Peyer's patch (tissue), 4 donors: ENCODE data around the gene IGFL3. TPM values are rescaled to one million over a fixed set of nuclear protein-coding genes. Genes with fewer than 3 reads are reported as not detected.

Experiments
- DNase-seq, 3 donors: peaks; one replicate each; pipeline ENCODE4 v3.0.0-alpha.2; 2017 to 2019
- H3K27ac ChIP-seq, 4 donors: fragments of 200-600 bp; sonication (generic); one replicate each; pipeline ENCODE4 v1.5.1; 2016 to 2019
- H3K27me3 ChIP-seq, 2 donors: fragments of 200-600 bp; sonication (generic); one replicate each; pipeline ENCODE4 v1.5.1; 2019
- H3K36me3 ChIP-seq, 3 donors: fragments of 200-600 bp; sonication (generic); one replicate each; pipeline ENCODE4 v1.5.1; 2016 to 2019
- H3K4me1 ChIP-seq, 4 donors: fragments of 200-600 bp; sonication (generic); one replicate each; pipeline ENCODE4 v1.5.1; 2016 to 2019
- H3K4me3 ChIP-seq, 4 donors: fragments of 200-600 bp; sonication (generic); 1 replicate in 3 of 4; 2 replicates in 1 of 4; pipeline ENCODE4 v1.5.1; 2016 to 2019; ENCODE audit warnings: mild to moderate bottlenecking in 1 of 4
- H3K9me3 ChIP-seq, 4 donors: fragments of 200-600 bp; sonication (generic); one replicate each; pipeline ENCODE4 v1.5.1; 2016 to 2019; ENCODE audit warnings: mild to moderate bottlenecking in 1 of 4
- POLR2A ChIP-seq, 2 donors: fragments of 450-650 bp; IDR thresholded peaks; one replicate each; pipeline ENCODE4 v1.5.1; 2017; ENCODE audit warnings: antibody characterized with exemption in 2 of 2, mild to moderate bottlenecking in 2 of 2, moderate library complexity in 2 of 2
- total RNA-seq, 4 donors: library from RNA; depleted of rRNA; stranded (reverse); fragments of >200 nt; gene quantifications; one replicate each; pipeline ENCODE4 v1.1.0, GENCODE V29; 2016
- TF ChIP-seq, protein P1 (sequence below), 6 experiments: fragments of 450-650 bp in 4 of 6; fragments of 200-600 bp in 2 of 6; sonication (generic) in 1 of 6; IDR thresholded peaks; one replicate each; pipeline ENCODE4 v1.5.1; 2017 to 2019; ENCODE audit warnings: antibody characterized with exemption in 6 of 6, mild to moderate bottlenecking in 3 of 6, moderate library complexity in 1 of 6

IGFL3 gene
- total RNA-seq, 4 donors from 2014 or later: not detected

DNA sequence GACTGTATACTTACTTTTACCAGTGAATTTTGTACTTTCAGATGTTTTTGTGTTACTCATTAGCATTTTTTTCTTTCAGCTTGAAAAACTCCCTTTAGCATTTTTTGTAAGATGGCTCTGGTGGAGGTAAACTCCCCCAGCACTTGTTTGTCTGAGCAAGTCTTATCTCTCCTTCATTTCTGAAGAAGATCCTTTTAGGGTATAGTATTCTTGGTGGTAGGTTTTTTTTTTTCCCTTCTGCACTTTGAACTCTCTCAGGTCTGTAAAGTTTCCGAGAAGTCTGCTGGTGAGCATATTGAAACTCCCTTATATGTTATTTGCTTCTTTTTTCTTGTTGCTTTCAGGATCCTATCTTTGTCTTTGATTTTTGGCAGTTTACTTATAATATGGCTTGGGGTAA, 35.1 kb downstream of the IGFL3 start:
- peaks cover 0 to 6% (median 2%) of the 10 kb centered on the region in 4 donors for H3K9me3 ChIP-seq
- TF ChIP-seq, protein P1, sequence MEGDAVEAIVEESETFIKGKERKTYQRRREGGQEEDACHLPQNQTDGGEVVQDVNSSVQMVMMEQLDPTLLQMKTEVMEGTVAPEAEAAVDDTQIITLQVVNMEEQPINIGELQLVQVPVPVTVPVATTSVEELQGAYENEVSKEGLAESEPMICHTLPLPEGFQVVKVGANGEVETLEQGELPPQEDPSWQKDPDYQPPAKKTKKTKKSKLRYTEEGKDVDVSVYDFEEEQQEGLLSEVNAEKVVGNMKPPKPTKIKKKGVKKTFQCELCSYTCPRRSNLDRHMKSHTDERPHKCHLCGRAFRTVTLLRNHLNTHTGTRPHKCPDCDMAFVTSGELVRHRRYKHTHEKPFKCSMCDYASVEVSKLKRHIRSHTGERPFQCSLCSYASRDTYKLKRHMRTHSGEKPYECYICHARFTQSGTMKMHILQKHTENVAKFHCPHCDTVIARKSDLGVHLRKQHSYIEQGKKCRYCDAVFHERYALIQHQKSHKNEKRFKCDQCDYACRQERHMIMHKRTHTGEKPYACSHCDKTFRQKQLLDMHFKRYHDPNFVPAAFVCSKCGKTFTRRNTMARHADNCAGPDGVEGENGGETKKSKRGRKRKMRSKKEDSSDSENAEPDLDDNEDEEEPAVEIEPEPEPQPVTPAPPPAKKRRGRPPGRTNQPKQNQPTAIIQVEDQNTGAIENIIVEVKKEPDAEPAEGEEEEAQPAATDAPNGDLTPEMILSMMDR (IDR thresholded peaks at IDR 0.05): no peak
- TF ChIP-seq POLR2A (IDR thresholded peaks at IDR 0.05): no peak
- H3K4me3 ChIP-seq: no peak overlapping the region
- no peak overlapping the region for H3K27ac ChIP-seq
- no peaks in the 10 kb centered on the region for H3K4me1 ChIP-seq
- no peak for DNase-seq
- no peaks in the 10 kb centered on the region for H3K36me3 ChIP-seq
- H3K27me3 ChIP-seq: no peaks in the 10 kb centered on the region

DNA sequence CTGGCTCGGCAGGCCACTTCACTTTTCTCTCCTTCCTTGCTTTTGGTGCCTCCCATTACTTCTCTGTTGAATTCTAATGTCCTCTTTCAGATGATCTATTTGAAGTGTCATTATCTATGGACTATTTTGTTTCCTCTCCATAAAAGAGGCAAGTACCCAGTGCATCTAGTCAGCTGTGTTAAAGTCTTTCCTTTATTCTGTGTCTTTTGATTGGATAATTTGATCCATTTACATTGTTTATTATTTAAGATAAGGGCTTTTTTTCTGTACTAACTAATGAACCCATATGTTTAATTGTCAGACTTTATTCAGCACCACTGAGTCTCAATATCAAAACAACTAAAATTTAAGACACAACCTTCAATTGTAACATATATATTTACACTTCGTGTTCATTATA, 36.4 kb downstream of the IGFL3 start:
- Histone ChIP-seq H3K27ac (no peak overlapping the region), H3K27me3 (no peaks in the 10 kb centered on the region), H3K36me3 (no peaks in the 10 kb centered on the region), H3K4me1 (no peaks in the 10 kb centered on the region), H3K9me3 (peaks cover 0 to 6% (median 2%) of the 10 kb centered on the region in 4 donors), H3K4me3 (no peak overlapping the region)
- no peak for DNase-seq
- TF ChIP-seq, protein P1 (IDR thresholded peaks at IDR 0.05): no peak
- TF ChIP-seq POLR2A (IDR thresholded peaks at IDR 0.05): no peak

DNA sequence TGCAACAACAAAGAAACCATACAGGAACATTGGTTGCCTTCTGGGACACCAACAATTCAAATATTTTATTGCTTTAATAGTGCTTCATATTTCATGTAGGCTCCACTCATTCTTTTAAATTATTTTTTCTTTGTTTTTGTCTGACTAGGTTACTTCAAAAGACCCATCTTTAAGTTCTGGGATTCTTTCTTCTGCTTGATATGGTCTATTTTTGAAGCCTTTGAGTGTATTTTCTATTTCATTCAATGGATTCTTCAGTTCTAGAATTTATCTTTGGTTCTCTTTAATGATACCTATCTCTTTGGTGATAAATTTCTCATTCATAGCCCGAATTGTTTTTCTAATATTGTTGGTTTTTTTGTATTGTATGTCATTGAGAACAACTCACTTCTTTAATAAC, 38.6 kb downstream of the IGFL3 start:
- TF ChIP-seq, protein P1 (IDR thresholded peaks at IDR 0.05): no peak
- no peak for TF ChIP-seq POLR2A (IDR thresholded peaks at IDR 0.05)
- Histone ChIP-seq H3K36me3 (no peaks in the 10 kb centered on the region), H3K4me1 (no peaks in the 10 kb centered on the region), H3K4me3 (no peak overlapping the region), H3K9me3 (peaks cover 0 to 6% (median 2%) of the 10 kb centered on the region in 4 donors), H3K27me3 (no peaks in the 10 kb centered on the region), H3K27ac (no peak overlapping the region)
- no peak for DNase-seq

DNA sequence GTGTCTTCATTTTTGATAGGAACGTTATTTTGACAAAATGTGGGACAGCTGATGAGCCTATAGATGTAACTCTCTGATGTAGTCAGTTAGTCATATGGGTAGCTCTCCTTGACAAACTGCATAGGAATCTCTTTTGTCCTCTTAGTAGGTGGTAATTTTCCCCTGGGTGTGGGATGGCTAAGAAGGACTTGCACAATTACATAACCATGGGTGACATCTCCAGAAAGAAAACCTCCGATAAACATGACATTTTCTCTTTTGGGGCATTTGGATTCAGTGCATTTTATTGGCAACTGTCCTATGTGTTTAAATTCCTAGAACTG, 41.8 kb downstream of the IGFL3 start:
- Histone ChIP-seq H3K4me3 (no peak overlapping the region), H3K4me1 (no peaks in the 10 kb centered on the region), H3K9me3 (peaks cover 0 to 6% (median 2%) of the 10 kb centered on the region in 4 donors), H3K27me3 (no peaks in the 10 kb centered on the region), H3K36me3 (no peaks in the 10 kb centered on the region), H3K27ac (no peak overlapping the region)
- DNase-seq: no peak
- no peak for TF ChIP-seq POLR2A (IDR thresholded peaks at IDR 0.05)
- TF ChIP-seq, protein P1 (IDR thresholded peaks at IDR 0.05): no peak

DNA sequence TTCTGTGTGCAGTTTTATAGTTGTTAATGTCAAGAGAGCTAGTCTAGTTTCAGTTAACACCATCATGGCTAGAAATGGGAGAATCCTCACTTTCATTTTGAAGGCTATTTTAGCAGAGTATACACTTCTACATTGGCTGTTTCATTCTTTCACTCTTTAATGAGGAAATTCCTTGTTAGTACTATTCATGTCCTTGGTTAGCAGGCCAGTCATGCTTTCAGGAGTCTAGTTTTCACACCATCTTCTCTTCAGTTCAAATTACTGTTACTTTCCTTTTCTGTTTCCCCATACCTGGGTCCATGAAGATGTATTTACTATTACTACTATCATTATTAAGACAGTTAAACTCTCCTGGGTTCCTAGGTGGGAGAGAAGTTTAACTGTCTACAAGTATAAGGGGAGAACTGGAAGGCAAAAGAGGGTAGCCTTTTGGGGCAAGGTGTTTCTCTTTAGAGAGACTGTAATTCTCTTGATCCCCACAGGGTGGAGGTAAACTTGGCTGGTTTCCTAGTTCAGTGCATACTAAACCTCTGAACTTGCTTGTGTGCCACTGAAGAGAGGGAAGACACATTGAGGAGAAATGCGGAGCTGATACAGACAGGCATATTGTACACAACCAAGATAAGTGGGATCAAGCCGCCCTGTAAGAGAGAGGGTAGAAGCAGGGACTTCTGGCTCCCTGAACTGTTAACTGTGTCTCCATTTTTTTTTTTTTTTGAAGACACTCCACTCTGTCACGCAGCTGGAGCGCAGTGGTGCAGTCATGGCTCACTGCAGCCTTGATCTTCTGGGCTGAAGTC, 42.4 kb downstream of the IGFL3 start:
- H3K4me1 ChIP-seq: peaks cover 0 to 3% (median 0%) of the 10 kb centered on the region in 4 donors
- peaks cover 0 to 4% of the 10 kb centered on the region in 2 donors for H3K27me3 ChIP-seq
- DNase-seq: no peak
- H3K4me3 ChIP-seq: no peak overlapping the region
- no peaks in the 10 kb centered on the region for H3K36me3 ChIP-seq
- H3K9me3 ChIP-seq: peaks cover 0 to 6% (median 2%) of the 10 kb centered on the region in 4 donors
- H3K27ac ChIP-seq: no peak overlapping the region
- no peak for TF ChIP-seq POLR2A (IDR thresholded peaks at IDR 0.05)
- TF ChIP-seq, protein P1 (IDR thresholded peaks at IDR 0.05): peak; percentile 12 to 83 (median 60)
